ENCODE measurements around the gene GZMM. TPM values are rescaled to one million over a fixed set of nuclear protein-coding genes. Genes with fewer than 3 reads are reported as not detected.

Gene GZMM
- total and polyA plus RNA-seq, 3 experiments from 2014 or later, result 48.8 to 327 (median 50.5) TPM

DNA sequence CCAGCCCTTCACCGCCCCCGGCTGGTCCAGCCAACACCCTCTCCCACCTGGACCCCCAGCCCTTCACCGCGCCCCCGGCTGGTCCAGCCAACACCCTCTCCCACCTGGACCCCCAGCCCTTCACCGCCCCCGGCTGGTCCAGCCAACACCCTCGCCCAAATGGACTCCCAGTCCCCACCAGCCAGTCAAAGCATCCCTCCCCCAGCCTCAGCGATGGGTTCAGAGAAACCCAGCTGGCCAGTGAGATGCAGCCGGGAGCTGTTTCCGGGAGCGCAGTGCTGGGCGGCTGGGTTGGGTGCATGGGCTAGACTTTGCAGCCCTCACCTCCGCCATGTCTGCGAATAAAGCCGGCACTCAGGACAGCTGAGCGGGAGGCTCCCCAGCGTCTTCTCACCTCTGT lies 18.8 kb upstream of the GZMM start:
- POLR2A ChIA-PET, result interaction anchor here (2.2 kb wide), 1 partner anchor 14 kb away, joined by 6 read pairs; no protein-coding TSS in a partner anchor
- Mint-ChIP-seq H3K4me1 (peaks cover 4 to 9% (median 5%) of the 10 kb centered on the region in 3 donors), H3K27ac (no peak overlapping the region), H3K9me3 (no peaks in the 10 kb centered on the region), H3K4me3 (no peak overlapping the region), H3K27me3 (peaks cover 0 to 7% of the 10 kb centered on the region in 2 donors), H3K36me3 (no peaks in the 10 kb centered on the region)
- Histone ChIP-seq H3K36me3 (ENCODE audit: insufficient read depth, low read length) (no peaks in the 10 kb centered on the region), H3K9me3 (ENCODE audit: low read length) (no peaks in the 10 kb centered on the region), H3K27ac (ENCODE audit: low read depth, low read length) (no peak overlapping the region), H3K4me1 (ENCODE audit: insufficient read depth, low read length) (no peaks in the 10 kb centered on the region), H3K27me3 (ENCODE audit: insufficient read depth, low read length, poor library complexity, severe bottlenecking) (no peaks in the 10 kb centered on the region), H3K4me3 (ENCODE audit: low read length) (no peak overlapping the region)
- DNase-seq, result no peak
- CTCF ChIA-PET, result no interaction called here

DNA sequence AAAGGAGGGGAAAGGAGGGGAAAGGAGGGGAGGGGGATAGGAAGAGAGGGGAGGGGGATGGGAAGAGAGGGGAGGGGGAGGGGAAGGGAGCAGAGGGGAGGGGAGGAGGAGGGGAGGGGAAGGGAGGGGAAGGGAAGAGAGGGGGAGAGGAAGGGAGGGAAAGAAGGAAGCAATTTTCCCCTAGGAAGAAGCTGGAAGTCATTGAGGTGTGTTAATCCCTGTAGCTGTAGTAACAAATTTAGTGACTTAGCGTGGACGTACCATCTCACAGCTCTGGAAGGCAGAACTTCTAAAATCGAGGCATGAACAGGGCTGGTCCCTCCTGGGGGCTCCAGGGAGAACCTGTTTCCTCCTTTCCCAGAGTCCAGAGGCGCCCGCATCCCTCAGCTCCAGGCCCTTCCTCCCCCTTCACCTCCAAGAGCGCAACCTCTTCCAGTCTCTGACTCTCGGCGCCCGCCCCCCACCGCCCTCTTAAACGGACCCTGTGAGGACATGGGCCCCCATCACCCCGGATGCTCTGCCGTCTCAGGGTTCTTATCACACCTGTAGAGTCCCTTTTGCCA lies 17.9 kb upstream of the GZMM start:
- H3K36me3 ChIP-seq (ENCODE audit: insufficient read depth, low read length), result no peaks in the 10 kb centered on the region
- no peak for DNase-seq
- POLR2A ChIA-PET, result interaction anchor here (2.2 kb wide), 1 partner anchor 15 kb away, joined by 6 read pairs; no protein-coding TSS in a partner anchor
- H3K4me1 ChIP-seq (ENCODE audit: insufficient read depth, low read length), result peaks cover 3% of the 10 kb centered on the region
- no peaks in the 10 kb centered on the region for H3K9me3 ChIP-seq (ENCODE audit: low read length)
- Mint-ChIP-seq H3K4me3 (no peak overlapping the region), H3K4me1 (peaks cover 4 to 9% (median 7%) of the 10 kb centered on the region in 3 donors), H3K36me3 (peaks cover 0 to under 1% (median 0%) of the 10 kb centered on the region in 3 donors), H3K27ac (no peak overlapping the region), H3K27me3 (peaks cover under 1 to 7% of the 10 kb centered on the region in 2 donors), H3K9me3 (no peaks in the 10 kb centered on the region)
- H3K27ac ChIP-seq (ENCODE audit: low read depth, low read length), result no peak overlapping the region
- H3K27me3 ChIP-seq (ENCODE audit: insufficient read depth, low read length, poor library complexity, severe bottlenecking), result no peaks in the 10 kb centered on the region
- H3K4me3 ChIP-seq (ENCODE audit: low read length), result no peak overlapping the region
- CTCF ChIA-PET, result interaction anchor here (1.3 kb wide), 1 partner anchor 15 kb away, joined by 8 read pairs; no protein-coding TSS in a partner anchor

DNA sequence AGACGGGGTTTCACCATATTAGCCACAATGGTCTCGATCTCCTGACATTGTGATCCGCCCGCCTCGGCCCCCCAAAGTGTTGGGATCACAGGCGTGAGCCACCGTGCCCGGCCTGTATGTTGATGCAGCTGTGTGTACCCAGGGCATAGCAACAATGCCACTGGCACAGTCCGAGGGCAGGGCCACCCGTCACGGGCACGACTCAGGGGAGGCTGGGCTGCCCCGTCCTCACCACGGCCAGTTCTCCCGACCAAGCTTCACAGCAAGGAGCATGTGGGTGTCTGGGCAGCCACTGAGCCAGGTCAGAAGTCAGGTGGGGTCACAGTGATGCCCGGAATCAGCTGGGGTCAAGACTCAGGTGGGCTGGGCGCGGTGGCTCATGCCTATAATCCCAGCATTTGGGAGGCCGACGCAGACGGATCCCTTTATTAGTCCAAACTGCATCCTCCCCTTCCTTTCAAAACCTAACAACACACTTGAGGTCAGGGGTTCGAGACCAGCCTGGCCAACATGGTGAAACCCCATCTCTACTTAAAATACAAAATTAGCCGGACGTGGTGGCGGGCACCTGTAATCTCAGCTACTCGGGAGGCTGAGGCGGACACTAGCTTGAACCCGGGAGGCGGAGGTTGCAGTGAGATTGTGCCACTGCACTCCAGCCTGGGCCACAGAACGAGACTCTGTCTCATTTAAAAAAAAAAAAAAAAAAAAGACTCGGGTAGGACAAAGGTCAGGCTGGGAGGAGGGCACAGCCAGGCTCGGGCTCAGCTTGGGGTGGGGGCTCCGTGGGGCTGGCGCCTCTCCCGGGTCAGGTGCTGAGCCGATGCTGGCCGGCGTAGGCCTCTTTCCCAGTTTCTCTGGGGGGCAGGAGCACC lies 13.5 kb upstream of the GZMM start:
- ChIA-PET CTCF (interaction anchor here (1.6 to 6.2 kb wide), 2 partner anchors 19 to 24 kb away, joined by 7 to 55 read pairs; partner anchors contain the start of gene TPGS1), POLR2A (interaction anchor here (1.1 to 2.8 kb wide), 3 partner anchors 9 to 20 kb away, joined by 6 to 18 read pairs (median 10); partner anchors contain the start of gene GZMM)
- peak overlapping the region; percentile 69 to 91 (median 84) for H3K27ac Mint-ChIP-seq
- Histone ChIP-seq H3K9me3 (ENCODE audit: low read length) (no peaks in the 10 kb centered on the region), H3K27ac (ENCODE audit: low read depth, low read length) (peak overlapping the region; percentile 74), H3K4me3 (ENCODE audit: low read length) (peak overlapping the region; percentile 53), H3K4me1 (ENCODE audit: insufficient read depth, low read length) (peaks cover 19% of the 10 kb centered on the region), H3K36me3 (ENCODE audit: insufficient read depth, low read length) (no peaks in the 10 kb centered on the region), H3K27me3 (ENCODE audit: insufficient read depth, low read length, poor library complexity, severe bottlenecking) (no peaks in the 10 kb centered on the region)
- H3K9me3 Mint-ChIP-seq, result no peaks in the 10 kb centered on the region
- H3K36me3 Mint-ChIP-seq, result peaks cover 0 to 4% (median 0%) of the 10 kb centered on the region in 3 donors
- DNase-seq, result no peak
- peaks cover 9 to 29% (median 18%) of the 10 kb centered on the region in 3 donors for H3K4me1 Mint-ChIP-seq
- H3K4me3 Mint-ChIP-seq, result peak overlapping the region; percentile 79 to 94 (median 85)
- H3K27me3 Mint-ChIP-seq, result peaks cover 1 to 6% of the 10 kb centered on the region in 2 donors

DNA sequence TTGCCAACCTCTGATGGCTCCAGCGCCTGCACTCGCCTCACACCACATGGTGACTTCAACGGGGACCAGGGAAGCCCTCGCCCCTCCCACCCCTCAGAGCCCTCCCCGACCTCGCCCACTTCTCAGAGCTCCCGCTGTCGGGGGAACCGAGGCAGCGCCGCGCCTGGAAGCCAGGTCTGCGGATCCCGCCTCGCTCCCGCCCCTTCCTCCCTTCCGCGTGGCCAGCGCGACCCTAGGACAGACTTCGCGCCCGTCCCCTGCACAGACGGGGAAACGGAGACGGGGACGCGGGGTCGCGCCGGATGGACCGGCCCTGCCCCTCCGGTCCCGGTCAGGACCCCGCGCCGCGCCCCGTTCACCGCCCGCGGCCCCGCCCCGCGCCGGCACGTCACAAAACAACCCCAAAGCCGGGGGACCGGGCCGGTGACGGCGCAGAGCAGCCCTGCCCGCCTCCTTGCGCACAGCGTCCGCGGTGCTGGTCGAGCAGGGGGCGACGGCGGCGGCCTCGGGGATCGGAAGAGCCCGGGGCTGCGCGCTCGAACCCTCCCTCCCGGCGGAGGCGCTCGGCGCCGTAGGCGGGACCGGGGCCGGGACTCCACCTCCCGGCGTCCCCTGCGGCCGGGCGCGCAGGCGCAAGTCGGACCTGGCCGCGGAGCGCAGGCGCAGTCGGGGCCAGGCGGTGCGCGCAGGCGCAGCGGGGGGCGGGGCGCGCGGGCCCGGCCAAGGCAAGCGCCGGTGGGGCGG lies 12.7 kb upstream of the GZMM start:
- peaks cover 1 to 4% of the 10 kb centered on the region in 2 donors for H3K27me3 Mint-ChIP-seq
- Histone ChIP-seq H3K9me3 (ENCODE audit: low read length) (no peaks in the 10 kb centered on the region), H3K4me3 (ENCODE audit: low read length) (peak overlapping the region; percentile 53), H3K27me3 (ENCODE audit: insufficient read depth, low read length, poor library complexity, severe bottlenecking) (no peaks in the 10 kb centered on the region), H3K36me3 (ENCODE audit: insufficient read depth, low read length) (no peaks in the 10 kb centered on the region), H3K27ac (ENCODE audit: low read depth, low read length) (peak overlapping the region; percentile 74), H3K4me1 (ENCODE audit: insufficient read depth, low read length) (peaks cover 19% of the 10 kb centered on the region)
- peak; percentile 84 to 95 (median 91) for DNase-seq
- H3K9me3 Mint-ChIP-seq, result no peaks in the 10 kb centered on the region
- ChIA-PET POLR2A (interaction anchor here (0.6 to 2.8 kb wide), 8 partner anchors 10 to 132 kb away, joined by 3 to 18 read pairs (median 4); partner anchors contain the start of genes GZMM and RNF126), CTCF (interaction anchor here (0.9 to 6.2 kb wide), 6 partner anchors 12 to 53 kb away, joined by 3 to 55 read pairs (median 6); partner anchors contain the start of genes GZMM and TPGS1)
- peaks cover 0 to 7% (median 0%) of the 10 kb centered on the region in 3 donors for H3K36me3 Mint-ChIP-seq
- H3K4me3 Mint-ChIP-seq, result peak overlapping the region; percentile 79 to 94 (median 85)
- peak overlapping the region; percentile 54 to 91 (median 84) for H3K27ac Mint-ChIP-seq
- H3K4me1 Mint-ChIP-seq, result peaks cover 9 to 29% (median 18%) of the 10 kb centered on the region in 3 donors

DNA sequence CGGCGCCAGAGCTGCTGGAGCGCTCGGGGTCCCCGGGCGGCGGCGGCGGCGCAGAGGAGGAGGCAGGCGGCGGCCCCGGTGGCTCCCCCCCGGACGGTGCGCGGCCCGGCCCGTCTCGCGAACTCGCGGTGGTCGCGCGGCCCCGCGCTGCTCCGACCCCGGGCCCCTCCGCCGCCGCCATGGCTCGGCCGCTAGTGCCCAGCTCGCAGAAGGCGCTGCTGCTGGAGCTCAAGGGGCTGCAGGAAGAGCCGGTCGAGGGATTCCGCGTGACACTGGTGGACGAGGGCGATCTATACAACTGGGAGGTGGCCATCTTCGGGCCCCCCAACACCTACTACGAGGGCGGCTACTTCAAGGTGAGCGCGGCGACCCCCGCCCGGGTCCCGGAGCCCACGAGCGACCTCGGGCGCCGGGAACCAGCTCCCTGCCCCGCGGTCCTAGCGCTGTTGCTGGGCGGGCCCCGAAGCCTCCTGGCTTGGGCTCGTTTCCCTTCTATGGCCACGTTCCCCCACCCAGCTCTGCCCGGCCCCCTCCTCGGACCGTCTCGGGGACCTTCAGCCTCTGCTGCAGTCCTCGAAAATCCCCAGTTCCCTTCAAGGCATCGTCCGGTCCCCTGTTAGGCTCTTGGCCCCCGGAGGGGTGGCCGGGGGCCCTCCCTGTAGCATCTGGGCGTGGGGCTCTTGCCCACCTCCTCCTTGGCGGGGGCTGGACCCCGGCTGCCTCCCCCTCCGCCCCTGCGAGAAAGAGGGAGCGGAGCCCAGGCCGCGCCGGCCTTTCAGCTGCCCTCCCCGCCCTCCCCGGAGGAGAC lies 11.9 kb upstream of the GZMM start, which contains the start of gene CDC34:
TSS of gene CDC34 (plus strand) at position 8 of the 808 bp plus-strand sequence. CDS start at position 180, 172 bp downstream.
- peaks cover 19% of the 10 kb centered on the region for H3K4me1 ChIP-seq (ENCODE audit: insufficient read depth, low read length)
- peak within 1 kb of the TSS; percentile 85 to 94 (median 88) for H3K4me3 Mint-ChIP-seq
- no peaks in the 10 kb centered on the region for H3K9me3 Mint-ChIP-seq
- H3K9me3 ChIP-seq (ENCODE audit: low read length), result no peaks in the 10 kb centered on the region
- DNase-seq, result no peak
- POLR2A ChIA-PET, result interaction anchor here (0.6 to 2.8 kb wide), 8 partner anchors 10 to 131 kb away, joined by 3 to 18 read pairs (median 4); partner anchors contain the start of genes GZMM and RNF126
- CTCF ChIA-PET, result interaction anchor here (0.9 to 6.2 kb wide), 7 partner anchors 10 to 52 kb away, joined by 3 to 55 read pairs (median 5); partner anchors contain the start of gene GZMM
- peaks cover 5% of the 10 kb centered on the region for H3K36me3 ChIP-seq (ENCODE audit: insufficient read depth, low read length)
- no peaks in the 10 kb centered on the region for H3K27me3 ChIP-seq (ENCODE audit: insufficient read depth, low read length, poor library complexity, severe bottlenecking)
- peaks cover 0 to 13% (median 0%) of the 10 kb centered on the region in 3 donors for H3K36me3 Mint-ChIP-seq
- H3K27me3 Mint-ChIP-seq, result peaks cover 1 to 4% of the 10 kb centered on the region in 2 donors
- H3K27ac Mint-ChIP-seq, result peak within 1 kb of the TSS; percentile 69 to 94 (median 84)
- H3K27ac ChIP-seq (ENCODE audit: low read depth, low read length), result peak within 1 kb of the TSS; percentile 75
- peaks cover 9 to 29% (median 18%) of the 10 kb centered on the region in 3 donors for H3K4me1 Mint-ChIP-seq
- H3K4me3 ChIP-seq (ENCODE audit: low read length), result peak within 1 kb of the TSS; percentile 78

GRCh38 chr19:532561-533363 lies 11.1 kb upstream of the GZMM start:
- H3K36me3 ChIP-seq (ENCODE audit: insufficient read depth, low read length), result peaks cover 5% of the 10 kb centered on the region
- H3K36me3 Mint-ChIP-seq, result peaks cover 0 to 15% (median 0%) of the 10 kb centered on the region in 3 donors

More at GRCh38 chr19:532561-533363, 11.1 kb upstream of the GZMM start:
- peak in 2 of 5 donors; percentile 35 to 37 for DNase-seq
- Histone ChIP-seq H3K9me3 (ENCODE audit: low read length) (no peaks in the 10 kb centered on the region), H3K4me1 (ENCODE audit: insufficient read depth, low read length) (peaks cover 19% of the 10 kb centered on the region), H3K27me3 (ENCODE audit: insufficient read depth, low read length, poor library complexity, severe bottlenecking) (no peaks in the 10 kb centered on the region), H3K27ac (ENCODE audit: low read depth, low read length) (peak overlapping the region; percentile 75), H3K4me3 (ENCODE audit: low read length) (peak overlapping the region; percentile 78)
- CTCF ChIA-PET, result interaction anchor here (0.9 to 6.2 kb wide), 6 partner anchors 11 to 51 kb away, joined by 3 to 55 read pairs (median 6); partner anchors contain the start of gene GZMM
- H3K4me3 Mint-ChIP-seq, result peak overlapping the region; percentile 84 to 94 (median 88)
- H3K27me3 Mint-ChIP-seq, result peaks cover 1 to 4% of the 10 kb centered on the region in 2 donors
- H3K9me3 Mint-ChIP-seq, result no peaks in the 10 kb centered on the region
- POLR2A ChIA-PET, result interaction anchor here (1.1 to 2.8 kb wide), 4 partner anchors 9 to 39 kb away, joined by 3 to 18 read pairs (median 4); no protein-coding TSS in a partner anchor
- H3K27ac Mint-ChIP-seq, result peak overlapping the region; percentile 82 to 94 (median 84)
- H3K4me1 Mint-ChIP-seq, result peaks cover 9 to 29% (median 18%) of the 10 kb centered on the region in 3 donors

Measured in CD8-positive, alpha-beta memory T cell (primary cell).